Stimulated activated memory B cell treated with anti-CD40 and anti-IgM and Interleukin-4, amounts not matched to agents 10 μg/mL and 1 μg/mL and 100 μg/mL, for 72 hours (primary cell): ENCODE results near the gene JPH2.

Source experiments
- ATAC-seq: fragments of 150-1000 bp; cut with Tn5 transposase; 2 replicates; pipeline ENCODE4 v1.10.0; 2021
- H3K27ac Mint-ChIP-seq: one replicate; pipeline ENCODE4 v1.8.0; 2022; ENCODE audit warnings: mild to moderate bottlenecking, mixed read lengths
- H3K27me3 Mint-ChIP-seq: one replicate; pipeline ENCODE4 v1.8.0; 2022; ENCODE audit warnings: mixed read lengths
- H3K36me3 Mint-ChIP-seq: one replicate; pipeline ENCODE4 v1.8.0; 2022; ENCODE audit warnings: mixed read lengths
- H3K4me1 Mint-ChIP-seq: one replicate; pipeline ENCODE4 v1.8.0; 2022; ENCODE audit warnings: mixed read lengths
- H3K4me3 Mint-ChIP-seq: one replicate; pipeline ENCODE4 v1.8.0; 2022; ENCODE audit warnings: mild to moderate bottlenecking, moderate library complexity, mixed read lengths
- H3K9me3 Mint-ChIP-seq: one replicate; pipeline ENCODE4 v1.8.0; 2022; ENCODE audit warnings: mixed read lengths

JPH2 gene

GRCh38 chr20:44219170-44219730, 32.3 kb upstream of the JPH2 start:
- Mint-ChIP-seq H3K9me3 (no peaks in the 10 kb centered on the region), H3K36me3 (peaks cover 29% of the 10 kb centered on the region), H3K4me3 (no peak overlapping the region), H3K27ac (peak overlapping the region; percentile 20), H3K4me1 (peaks cover 41% of the 10 kb centered on the region), H3K27me3 (no peaks in the 10 kb centered on the region)
- ATAC-seq: no peak

DNA sequence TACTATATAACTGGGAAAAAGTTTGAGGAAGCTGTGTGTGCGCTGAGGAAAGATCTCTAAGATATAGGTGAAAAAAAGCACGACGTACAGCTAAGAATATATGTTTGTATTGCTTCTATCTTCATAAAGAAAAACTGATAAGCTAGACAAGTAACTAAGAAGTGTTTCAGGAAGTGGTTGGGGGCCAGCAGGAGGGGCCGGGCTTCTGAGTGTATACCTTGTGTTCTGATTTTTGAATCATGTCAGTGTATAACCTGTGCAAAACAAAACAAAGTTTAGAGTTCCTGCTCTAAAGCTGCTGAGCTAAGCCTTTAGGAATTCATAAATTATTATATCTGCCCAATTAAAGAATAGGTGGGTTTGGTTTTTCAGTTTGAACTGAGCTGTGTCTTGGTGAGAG, 31.5 kb upstream of the JPH2 start:
- H3K27ac Mint-ChIP-seq: peak overlapping the region; percentile 20
- H3K36me3 Mint-ChIP-seq: peaks cover 29% of the 10 kb centered on the region
- no peak overlapping the region for H3K4me3 Mint-ChIP-seq
- no peak for ATAC-seq
- H3K27me3 Mint-ChIP-seq: no peaks in the 10 kb centered on the region
- H3K9me3 Mint-ChIP-seq: no peaks in the 10 kb centered on the region
- peaks cover 44% of the 10 kb centered on the region for H3K4me1 Mint-ChIP-seq

DNA sequence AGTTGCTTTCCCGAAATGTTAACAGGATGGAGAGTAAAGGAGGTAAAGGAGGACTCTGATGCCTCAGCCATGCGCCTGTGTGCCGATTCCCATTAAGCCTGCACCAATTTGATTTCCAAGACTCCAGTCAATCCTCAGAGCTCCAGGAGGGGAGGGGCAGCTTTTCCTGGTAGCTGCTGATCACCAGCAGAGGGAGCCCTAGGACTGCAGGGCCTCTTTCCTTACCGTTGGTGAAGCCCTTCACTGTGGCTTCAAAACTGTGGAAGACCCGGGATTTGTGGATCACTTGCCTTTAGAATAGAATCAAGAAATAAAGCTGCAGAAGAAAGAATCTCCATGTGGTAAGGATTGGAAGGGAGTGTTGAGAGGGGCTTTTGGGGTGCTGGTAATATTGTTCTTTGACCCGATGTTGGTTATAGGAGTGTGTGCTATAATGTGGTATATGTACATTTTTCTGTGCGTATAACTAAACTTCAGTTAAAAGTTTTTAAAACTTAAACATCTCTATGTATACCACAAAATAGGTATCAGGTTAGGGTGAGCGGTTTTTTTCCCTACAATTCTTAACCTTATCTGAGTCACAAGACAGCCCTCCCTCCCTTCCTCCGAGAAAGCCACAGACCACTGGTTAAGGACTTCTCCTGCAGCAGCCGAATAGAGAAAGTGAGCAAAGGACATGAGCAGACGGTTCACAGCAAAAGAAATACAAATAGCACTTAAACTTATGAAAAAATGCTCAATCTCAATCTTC, 30.5 kb upstream of the JPH2 start:
- H3K36me3 Mint-ChIP-seq: peaks cover 29% of the 10 kb centered on the region
- H3K27ac Mint-ChIP-seq: peak overlapping the region; percentile 46
- no peak overlapping the region for H3K4me3 Mint-ChIP-seq
- peaks cover 44% of the 10 kb centered on the region for H3K4me1 Mint-ChIP-seq
- H3K27me3 Mint-ChIP-seq: no peaks in the 10 kb centered on the region
- H3K9me3 Mint-ChIP-seq: no peaks in the 10 kb centered on the region
- peak; percentile 63 for ATAC-seq

- Mint-ChIP-seq H3K4me1 (peaks cover 53% of the 10 kb centered on the region), H3K36me3 (peaks cover 15% of the 10 kb centered on the region), H3K27ac (peak overlapping the region; percentile 5), H3K27me3 (no peaks in the 10 kb centered on the region), H3K9me3 (no peaks in the 10 kb centered on the region), H3K4me3 (no peak overlapping the region)
- ATAC-seq: no peak
Observed at GRCh38 chr20:44215125-44215524, 28.1 kb upstream of the JPH2 start.

DNA sequence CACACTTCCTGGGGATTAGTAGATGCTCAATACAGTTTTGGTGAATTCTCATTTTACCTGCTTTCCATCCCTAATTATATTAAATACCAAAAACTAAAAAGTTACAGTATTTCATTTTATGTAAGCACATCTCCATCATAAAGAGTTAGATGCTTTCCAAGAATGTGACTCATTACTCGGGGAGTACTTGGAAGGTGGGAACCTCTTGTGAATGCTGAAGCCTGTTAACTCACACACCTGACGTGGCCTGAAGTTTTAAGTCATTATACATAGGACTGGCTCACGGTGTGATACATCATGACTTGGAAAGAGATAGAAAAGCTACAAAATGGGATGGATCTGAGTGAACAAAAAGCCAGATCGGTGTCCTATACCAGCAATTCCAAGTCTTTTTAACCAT, 25.8 kb upstream of the JPH2 start:
- Mint-ChIP-seq H3K4me3 (no peak overlapping the region), H3K4me1 (peaks cover 50% of the 10 kb centered on the region), H3K9me3 (no peaks in the 10 kb centered on the region), H3K27ac (no peak overlapping the region), H3K36me3 (peaks cover 10% of the 10 kb centered on the region), H3K27me3 (no peaks in the 10 kb centered on the region)
- ATAC-seq: no peak

DNA sequence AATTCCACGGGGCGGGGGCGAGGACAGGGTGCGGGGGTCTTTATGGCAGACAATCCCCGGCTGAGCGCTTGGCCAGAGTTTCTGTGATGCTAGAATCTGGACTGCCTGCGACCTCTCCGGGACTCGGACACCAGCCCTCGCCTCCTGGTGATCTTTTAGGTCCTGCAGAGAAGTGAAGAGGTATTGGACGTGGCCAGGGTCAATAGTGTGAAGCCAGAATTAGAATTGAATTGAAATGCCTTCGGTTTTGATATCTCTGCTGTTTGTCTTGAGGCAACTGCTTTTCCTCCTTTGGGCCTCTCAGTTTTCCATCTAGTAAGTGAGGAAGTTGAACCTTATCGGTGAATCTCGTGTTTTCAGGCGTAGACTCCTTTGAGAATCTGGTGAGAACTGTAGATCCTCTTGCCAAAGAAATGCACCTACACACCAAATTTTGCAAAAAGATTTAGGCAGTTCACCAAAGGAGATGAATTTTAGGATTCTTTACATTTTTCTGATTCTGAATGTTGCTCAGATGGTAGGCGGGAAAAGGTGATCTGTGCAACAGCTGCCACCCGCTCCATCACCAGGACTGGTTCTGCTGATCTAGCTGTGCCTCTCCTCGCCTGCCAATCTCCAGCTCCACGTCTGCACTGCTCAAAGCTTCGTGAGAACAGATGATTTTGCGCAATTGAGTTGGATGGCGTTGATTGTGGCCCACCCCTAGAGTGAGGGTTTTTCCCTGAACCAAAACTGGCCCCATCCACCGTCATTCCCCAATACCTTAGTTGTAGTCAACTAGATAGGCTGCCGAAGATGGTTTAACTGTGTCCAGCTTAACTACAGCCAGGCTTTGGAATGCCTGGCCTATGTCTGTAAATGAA, 24.4 kb upstream of the JPH2 start:
- Mint-ChIP-seq H3K4me1 (peaks cover 54% of the 10 kb centered on the region), H3K36me3 (peaks cover 10% of the 10 kb centered on the region), H3K27me3 (no peaks in the 10 kb centered on the region), H3K27ac (peak overlapping the region; percentile 93), H3K9me3 (no peaks in the 10 kb centered on the region), H3K4me3 (peak overlapping the region; percentile 94)
- ATAC-seq: no peak

- H3K27me3 Mint-ChIP-seq: no peaks in the 10 kb centered on the region
- ATAC-seq: peak; percentile 94
- peaks cover 4% of the 10 kb centered on the region for H3K36me3 Mint-ChIP-seq
- H3K4me3 Mint-ChIP-seq: peak within 1 kb of the TSS; percentile 94
- no peaks in the 10 kb centered on the region for H3K9me3 Mint-ChIP-seq
- H3K27ac Mint-ChIP-seq: peak within 1 kb of the TSS; percentile 93
- H3K4me1 Mint-ChIP-seq: peaks cover 57% of the 10 kb centered on the region
Observed at GRCh38 chr20:44210406-44211176, 23.6 kb upstream of the JPH2 start, which contains the start of gene OSER1. TSS of gene OSER1 (minus strand) at chr20:44210771. CDS start at chr20:44206957, 3,814 bp downstream.

DNA sequence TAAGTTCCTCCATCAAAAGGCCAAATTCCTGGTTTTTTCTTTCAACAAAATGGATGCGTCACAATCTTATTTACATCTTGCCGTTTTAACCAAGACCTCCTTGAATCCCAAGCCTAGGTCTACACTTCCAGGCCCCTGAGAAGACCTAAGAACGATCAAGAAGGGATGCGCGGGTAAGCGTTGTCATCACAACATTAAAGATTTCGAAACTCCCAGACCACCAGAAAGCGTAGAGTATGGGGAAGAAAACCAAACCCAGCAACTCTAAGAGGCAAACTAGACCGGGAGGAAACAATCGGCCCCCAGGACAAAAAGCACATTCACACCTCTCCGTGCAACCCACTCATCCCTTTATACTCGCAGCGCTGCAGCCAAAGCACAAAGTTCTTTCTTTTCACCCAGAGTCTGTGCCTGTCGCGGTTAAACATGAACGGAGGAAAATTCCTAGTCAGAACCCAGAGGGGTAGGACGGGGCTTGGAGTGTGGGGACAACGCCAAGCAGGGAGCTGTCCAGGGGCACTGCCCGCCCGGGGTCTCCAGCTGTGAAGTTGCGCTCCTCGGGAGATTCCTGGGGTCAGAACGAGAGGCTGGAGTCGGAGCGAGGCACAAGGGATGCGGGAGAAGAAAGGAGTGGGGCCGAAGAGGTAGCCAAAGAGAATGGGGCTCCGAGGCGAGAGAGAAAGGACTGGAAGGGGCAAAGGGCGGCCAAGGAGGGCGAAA, 22.9 kb upstream of the JPH2 start:
- Mint-ChIP-seq H3K4me3 (peak overlapping the region; percentile 94), H3K4me1 (peaks cover 50% of the 10 kb centered on the region)
- peak; percentile 1 for ATAC-seq

DNA sequence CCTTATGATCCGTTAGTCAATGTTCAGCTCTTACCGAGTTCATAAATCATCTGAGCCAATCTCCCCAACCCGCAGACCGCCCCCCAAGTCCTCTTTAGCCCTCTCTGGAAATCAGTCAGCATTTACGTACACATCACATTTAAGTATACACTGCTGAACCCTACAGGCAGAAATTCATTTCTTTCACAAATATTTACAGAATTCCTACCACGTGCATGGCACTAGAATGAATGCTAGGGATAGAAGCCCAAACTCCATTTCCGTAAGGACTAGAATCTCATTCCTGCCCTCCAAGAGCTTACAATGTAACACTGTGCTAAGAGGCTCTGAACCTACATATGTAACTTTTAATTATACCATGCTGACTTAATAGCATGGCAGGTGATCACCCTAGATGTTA, 21.8 kb upstream of the JPH2 start:
- Mint-ChIP-seq H3K9me3 (no peaks in the 10 kb centered on the region), H3K4me1 (peaks cover 43% of the 10 kb centered on the region), H3K36me3 (no peaks in the 10 kb centered on the region), H3K27ac (peak overlapping the region; percentile 93), H3K27me3 (no peaks in the 10 kb centered on the region), H3K4me3 (peak overlapping the region; percentile 94)
- ATAC-seq: no peak

More for the DNA sequence above, 22.9 kb upstream of the JPH2 start:
- H3K36me3 Mint-ChIP-seq: no peaks in the 10 kb centered on the region
- H3K27me3 Mint-ChIP-seq: no peaks in the 10 kb centered on the region
- no peaks in the 10 kb centered on the region for H3K9me3 Mint-ChIP-seq
- peak overlapping the region; percentile 93 for H3K27ac Mint-ChIP-seq

DNA sequence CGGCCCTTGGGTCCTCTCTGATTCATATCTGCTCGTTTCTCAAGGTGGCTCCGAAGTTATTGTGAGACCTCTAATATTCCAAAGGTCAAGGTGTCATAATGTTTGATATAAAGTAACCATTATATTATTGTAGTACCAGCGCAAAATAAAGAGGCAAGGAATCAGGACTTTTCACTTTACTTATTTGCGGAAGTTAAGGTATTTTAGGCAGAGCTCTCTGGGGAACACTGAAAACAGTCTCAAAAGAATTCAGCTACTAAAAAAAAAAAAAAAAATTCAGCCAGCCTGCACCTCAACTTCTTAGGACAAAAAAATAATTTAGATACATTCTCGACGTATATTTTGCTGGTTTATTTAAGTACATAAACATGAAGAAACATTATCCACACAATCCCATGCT, 21.2 kb upstream of the JPH2 start:
- peak overlapping the region; percentile 93 for H3K27ac Mint-ChIP-seq
- H3K9me3 Mint-ChIP-seq: no peaks in the 10 kb centered on the region
- ATAC-seq: no peak
- no peaks in the 10 kb centered on the region for H3K27me3 Mint-ChIP-seq
- H3K4me1 Mint-ChIP-seq: peaks cover 49% of the 10 kb centered on the region
- peak overlapping the region; percentile 94 for H3K4me3 Mint-ChIP-seq
- H3K36me3 Mint-ChIP-seq: no peaks in the 10 kb centered on the region

DNA sequence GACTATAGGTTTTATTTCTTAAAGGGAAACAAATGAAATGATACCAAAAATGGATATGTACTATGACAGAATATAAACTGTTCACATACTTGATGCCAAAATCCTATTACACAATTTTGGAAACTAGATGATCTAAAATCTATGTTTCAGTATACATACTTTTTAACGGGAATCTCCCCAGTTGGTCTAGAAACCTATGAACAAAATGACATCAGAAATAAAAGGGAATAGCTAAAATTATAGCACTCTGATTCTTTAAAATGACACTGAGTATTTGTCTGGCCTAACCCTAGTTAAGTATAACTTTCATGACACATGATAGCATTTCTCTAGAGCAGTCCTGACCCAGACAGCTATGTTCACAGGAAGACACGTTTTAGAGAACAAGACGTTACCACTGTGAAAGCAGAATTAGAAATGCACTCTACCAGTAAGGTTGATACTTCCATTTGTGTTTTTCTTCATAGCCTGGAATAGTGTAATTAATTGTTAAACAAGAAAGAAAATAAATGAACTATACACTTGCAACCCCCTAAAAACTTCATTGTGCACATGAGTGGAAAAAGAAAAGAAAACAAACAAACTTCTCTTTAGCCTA, 20.2 kb upstream of the JPH2 start:
- Mint-ChIP-seq H3K27ac (peak overlapping the region; percentile 93), H3K36me3 (peaks cover 4% of the 10 kb centered on the region), H3K4me3 (peak overlapping the region; percentile 49), H3K27me3 (no peaks in the 10 kb centered on the region), H3K9me3 (no peaks in the 10 kb centered on the region), H3K4me1 (peaks cover 52% of the 10 kb centered on the region)
- ATAC-seq: no peak

DNA sequence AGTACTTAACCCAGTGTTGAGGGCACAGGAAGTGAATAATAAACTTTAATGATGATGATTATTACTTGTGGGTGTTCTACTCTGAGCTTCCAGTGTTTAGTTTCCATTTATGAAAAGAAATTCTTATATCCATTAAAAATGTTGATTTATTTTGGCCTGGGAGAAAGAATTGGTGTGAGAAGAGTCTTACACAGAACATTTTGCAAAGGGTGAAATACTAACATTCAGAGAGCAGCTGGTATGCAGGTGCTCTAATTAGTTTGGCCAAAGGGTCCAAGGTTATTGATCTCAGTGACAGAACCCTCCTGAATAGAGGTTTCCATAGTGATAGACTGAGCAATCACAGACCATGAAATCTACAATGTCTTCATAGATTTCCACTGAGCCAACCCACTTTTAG, 19.1 kb upstream of the JPH2 start:
- ATAC-seq: no peak
- H3K4me3 Mint-ChIP-seq: no peak overlapping the region
- H3K9me3 Mint-ChIP-seq: no peaks in the 10 kb centered on the region
- H3K27me3 Mint-ChIP-seq: no peaks in the 10 kb centered on the region
- H3K27ac Mint-ChIP-seq: peak overlapping the region; percentile 93
- H3K36me3 Mint-ChIP-seq: peaks cover 15% of the 10 kb centered on the region
- H3K4me1 Mint-ChIP-seq: peaks cover 56% of the 10 kb centered on the region

GRCh38 chr20:44204832-44205215, 17.8 kb upstream of the JPH2 start:
- Mint-ChIP-seq H3K4me1 (peaks cover 54% of the 10 kb centered on the region), H3K27me3 (no peaks in the 10 kb centered on the region), H3K36me3 (peaks cover 28% of the 10 kb centered on the region), H3K9me3 (no peaks in the 10 kb centered on the region), H3K4me3 (no peak overlapping the region), H3K27ac (no peak overlapping the region)
- no peak for ATAC-seq
